GM13976 (cell line): ENCODE data around the gene GYG1.

Experiments
- DNase-seq: peaks from one replicate; pipeline ENCODE4 v3.0.0; 2012; ENCODE audit warnings: low spot score
- in situ Hi-C: fragments of 300-500 bp; cut with MboI; formaldehyde crosslinking; loops from one replicate; pipeline ENCODE4 v1.12.0; 2022; ENCODE audit warnings: low sequenced_read_pairs, mixed read lengths, inconsistent platforms; ENCODE audit not compliant: unreplicated experiment
- TF ChIP-seq, protein P1 (sequence below): IDR thresholded peaks from 2 replicates; pipeline ENCODE4 v1.5.1; 2012; ENCODE audit warnings: borderline replicate concordance, mild to moderate bottlenecking; ENCODE audit not compliant: insufficient read depth; ENCODE audit errors: extremely low read depth, missing control alignments, control extremely low read depth

Gene GYG1

DNA sequence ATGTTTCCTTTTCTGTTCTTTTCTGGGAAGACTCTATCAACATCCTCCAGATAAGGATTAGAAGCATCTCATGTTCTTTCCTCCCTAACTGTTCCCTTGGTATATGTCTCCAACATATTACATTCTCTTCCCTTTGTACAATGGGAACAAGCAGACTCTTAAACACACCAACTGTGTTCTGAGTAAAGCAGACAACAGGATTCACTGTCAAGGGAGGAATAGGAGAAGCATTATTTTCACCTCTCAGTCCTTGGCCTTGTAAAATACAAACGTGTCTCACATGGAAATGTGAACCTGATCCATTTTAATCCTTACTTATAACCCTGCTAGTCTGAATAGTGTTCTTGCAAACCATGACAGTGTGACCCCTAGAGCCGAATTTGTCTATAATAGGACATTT lies 19.6 kb downstream of the GYG1 start:
- DNase-seq, result no peak
- in situ Hi-C loops, result no loop called here
- TF ChIP-seq, protein P1, sequence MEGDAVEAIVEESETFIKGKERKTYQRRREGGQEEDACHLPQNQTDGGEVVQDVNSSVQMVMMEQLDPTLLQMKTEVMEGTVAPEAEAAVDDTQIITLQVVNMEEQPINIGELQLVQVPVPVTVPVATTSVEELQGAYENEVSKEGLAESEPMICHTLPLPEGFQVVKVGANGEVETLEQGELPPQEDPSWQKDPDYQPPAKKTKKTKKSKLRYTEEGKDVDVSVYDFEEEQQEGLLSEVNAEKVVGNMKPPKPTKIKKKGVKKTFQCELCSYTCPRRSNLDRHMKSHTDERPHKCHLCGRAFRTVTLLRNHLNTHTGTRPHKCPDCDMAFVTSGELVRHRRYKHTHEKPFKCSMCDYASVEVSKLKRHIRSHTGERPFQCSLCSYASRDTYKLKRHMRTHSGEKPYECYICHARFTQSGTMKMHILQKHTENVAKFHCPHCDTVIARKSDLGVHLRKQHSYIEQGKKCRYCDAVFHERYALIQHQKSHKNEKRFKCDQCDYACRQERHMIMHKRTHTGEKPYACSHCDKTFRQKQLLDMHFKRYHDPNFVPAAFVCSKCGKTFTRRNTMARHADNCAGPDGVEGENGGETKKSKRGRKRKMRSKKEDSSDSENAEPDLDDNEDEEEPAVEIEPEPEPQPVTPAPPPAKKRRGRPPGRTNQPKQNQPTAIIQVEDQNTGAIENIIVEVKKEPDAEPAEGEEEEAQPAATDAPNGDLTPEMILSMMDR, result no peak

DNA sequence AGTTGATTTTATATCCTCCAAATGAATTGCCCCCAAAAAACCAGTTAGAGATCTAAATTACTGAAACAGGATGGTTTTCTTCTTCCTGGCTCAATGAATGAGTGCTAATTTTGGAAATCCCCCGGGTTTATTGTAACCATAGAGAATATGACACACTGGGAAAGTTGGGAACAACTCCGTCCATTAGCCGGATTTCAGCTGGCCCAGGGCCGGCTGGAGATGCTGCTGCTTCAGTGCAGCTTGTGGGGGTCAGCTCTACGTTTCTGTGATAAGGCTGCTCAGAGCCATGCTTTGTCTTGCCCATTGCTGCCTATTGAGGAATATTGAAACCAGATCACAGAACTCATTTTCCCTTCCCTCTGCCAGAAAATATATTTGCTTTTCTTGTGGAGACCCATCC lies 20.3 kb downstream of the GYG1 start:
- TF ChIP-seq, protein P1, result no peak
- in situ Hi-C loops, result no loop called here

DNA sequence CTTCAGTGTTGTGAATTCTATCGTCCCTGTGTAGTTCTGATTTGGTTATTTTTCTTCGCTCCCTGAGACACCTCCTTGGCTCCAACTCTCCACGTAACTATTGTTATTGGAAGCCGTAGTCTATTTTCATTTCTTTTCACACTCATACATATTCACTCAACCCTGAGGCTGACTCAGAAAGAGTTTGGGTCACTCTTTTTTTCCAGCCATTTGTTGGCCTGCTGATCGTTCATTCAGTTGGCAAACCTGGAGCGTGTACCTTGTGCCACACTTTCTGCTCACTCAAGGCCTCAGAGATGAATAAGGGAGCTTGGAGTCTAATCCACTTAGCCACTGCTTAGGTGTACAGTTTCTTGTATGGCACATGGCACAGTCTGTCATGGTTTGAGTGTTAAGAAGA lies 22.4 kb downstream of the GYG1 start:
- DNase-seq, result no peak
- TF ChIP-seq, protein P1, result no peak
- in situ Hi-C loops, result no loop called here

More for the DNA sequence above, 20.3 kb downstream of the GYG1 start:
- DNase-seq, result no peak

DNA sequence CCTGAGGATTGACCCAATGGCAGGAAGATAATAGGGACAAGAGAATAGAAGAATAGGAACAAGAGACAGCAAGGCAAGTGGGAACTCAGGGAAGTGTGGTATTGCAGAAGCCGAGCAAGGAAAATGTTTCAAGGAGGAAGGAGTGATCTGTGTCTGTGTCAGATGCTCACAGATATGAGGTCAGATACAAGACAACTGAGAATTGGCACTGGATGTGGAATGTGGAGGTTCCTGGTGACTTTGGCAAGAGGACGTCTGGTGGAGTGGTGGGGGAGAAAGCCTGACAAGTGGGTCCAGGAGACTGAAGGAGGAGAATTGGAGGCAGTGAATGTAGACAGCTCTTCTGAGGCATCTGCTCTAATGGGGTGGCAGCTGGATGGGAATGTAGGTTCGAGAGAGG lies 24.1 kb downstream of the GYG1 start:
- in situ Hi-C loops, result no loop called here
- DNase-seq, result no peak
- TF ChIP-seq, protein P1, result no peak

DNA sequence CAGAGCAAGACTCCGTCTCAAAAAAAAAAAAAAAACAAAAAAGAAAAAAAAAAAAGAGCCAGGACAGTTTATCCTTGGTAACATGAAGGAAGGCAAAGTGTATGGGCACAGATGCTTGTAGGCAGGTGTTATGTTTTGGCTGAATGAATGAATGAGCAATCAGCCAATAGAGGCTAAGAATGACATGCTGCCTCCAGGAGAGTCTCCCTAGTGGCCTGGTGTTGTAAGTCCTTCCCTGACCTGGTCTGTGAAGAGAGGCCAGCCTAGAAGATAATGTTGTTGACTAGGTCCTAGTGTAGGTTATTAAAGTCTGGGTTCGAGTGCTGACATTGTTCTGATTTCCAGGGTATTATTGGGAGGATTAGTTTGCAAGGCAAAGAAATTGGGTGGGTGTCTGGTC lies 24.9 kb downstream of the GYG1 start:
- in situ Hi-C loops, result no loop called here
- TF ChIP-seq, protein P1, result no peak
- DNase-seq, result no peak

DNA sequence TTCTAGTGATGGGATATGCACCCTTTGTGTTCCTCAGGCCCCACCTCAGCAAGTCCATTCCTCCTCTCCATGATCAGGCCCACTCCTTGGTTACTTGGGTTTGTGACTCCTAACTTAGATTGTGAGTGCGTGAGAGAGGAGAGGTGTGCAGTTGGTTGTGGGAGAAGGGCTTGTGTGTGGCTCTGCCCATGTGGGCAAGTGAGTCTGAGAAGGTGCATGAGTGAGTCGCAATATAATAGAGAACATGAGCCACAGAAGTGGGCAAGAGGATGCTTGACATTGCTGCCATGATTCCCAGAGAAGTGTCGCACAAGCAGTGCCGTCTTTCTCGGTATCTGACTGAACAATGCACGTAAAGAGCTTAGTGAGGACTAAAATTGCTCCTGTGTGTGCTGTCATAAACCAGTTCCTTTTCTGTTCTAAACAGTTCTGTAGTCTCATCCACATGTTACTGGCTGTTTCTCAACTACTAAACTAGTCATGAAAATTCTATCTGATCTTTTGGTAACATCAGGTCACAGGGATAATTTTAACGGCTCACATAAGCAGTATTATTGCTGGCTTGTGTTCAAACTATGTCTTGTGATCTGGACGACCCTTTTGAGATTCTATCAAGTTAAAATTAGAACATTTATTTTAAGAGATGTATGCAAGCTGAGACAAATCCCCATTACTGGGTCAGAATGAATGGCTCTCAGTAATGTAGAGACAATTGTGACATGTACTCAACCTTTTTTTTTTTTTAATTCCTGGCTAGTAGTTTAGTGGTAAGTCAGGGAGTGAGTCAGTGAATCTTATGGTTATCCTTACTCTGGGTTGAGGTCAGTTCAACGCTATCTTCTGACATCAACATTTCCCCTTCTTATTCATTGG lies 25.6 kb downstream of the GYG1 start:
- in situ Hi-C loops, result no loop called here
- DNase-seq, result no peak
- TF ChIP-seq, protein P1, result no peak

DNA sequence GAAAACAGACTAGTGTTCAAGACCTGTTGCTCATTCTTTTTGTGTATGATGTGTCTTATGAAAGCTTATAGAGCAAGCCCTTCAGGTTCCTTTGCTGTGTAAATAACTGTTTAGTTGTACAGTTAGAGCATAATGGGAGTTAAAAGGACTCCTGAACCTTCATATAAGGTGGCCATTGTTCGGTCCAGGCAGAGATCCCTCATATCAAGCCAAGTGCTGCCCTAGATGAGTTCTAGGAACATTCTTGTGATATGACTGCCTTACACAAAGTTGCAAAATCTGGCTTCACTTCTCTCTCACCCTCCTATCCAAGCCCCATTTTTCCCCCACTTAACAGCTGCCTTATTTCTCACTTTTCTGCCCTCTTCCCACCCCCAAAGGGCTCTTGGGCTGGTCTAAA lies 26.9 kb downstream of the GYG1 start:
- in situ Hi-C loops, result no loop called here
- TF ChIP-seq, protein P1, result no peak
- DNase-seq, result no peak
